Posterior vena cava (tissue), 2 donors: ENCODE results near the gene WWTR1. TPM values are rescaled to one million over a fixed set of nuclear protein-coding genes. Genes with fewer than 3 reads are reported as not detected.

Experiments
- DNase-seq: peaks from one replicate; pipeline ENCODE4 v3.0.0-alpha.2; 2020; ENCODE audit warnings: low spot score
- intact Hi-C, 2 donors: fragments of 100-400 bp; cut with DNase I; formaldehyde crosslinking; loops; one replicate each; pipeline versions ENCODE4 v1.14.1 to v1.14.2; 2022 to 2023
- total RNA-seq, 2 donors: library from RNA; stranded (reverse); fragmentation: NEBNext Ultra II Directional; extraction: Animal tissue kit (Norgen Biotek cat#: 25700); gene quantifications; one replicate each; pipeline ENCODE4 v1.2.1, GENCODE V29; 2021
- donor health status: DM: yes; HTN: yes; CAD: no.
- donor health status: DM: yes; HTN: yes; CAD: no.

The WWTR1 gene
- total RNA-seq, 2 donors from 2014 or later = 177 to 201 TPM

DNA sequence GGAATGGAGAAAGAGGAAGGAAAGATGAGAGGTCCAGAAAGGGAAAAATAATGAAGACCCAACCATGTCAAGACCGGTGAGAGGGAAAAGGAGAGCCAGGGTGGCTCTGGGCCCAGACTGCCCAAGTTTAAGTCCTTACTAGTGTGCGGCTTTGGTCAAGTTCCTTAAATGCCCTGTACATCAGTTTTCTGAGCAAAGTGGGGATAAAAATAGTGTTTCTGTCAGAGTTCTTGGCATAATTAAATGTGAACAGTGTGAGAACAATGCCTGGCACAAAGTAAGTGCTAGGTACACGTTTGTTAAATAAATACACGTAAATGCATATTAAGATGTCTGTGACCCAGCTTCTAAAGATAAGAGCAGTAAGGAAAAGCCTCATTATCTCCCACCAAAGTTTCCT lies 23.8 kb downstream of the WWTR1 start:
- no peak for DNase-seq
- intact Hi-C loops = no loop called here

DNA sequence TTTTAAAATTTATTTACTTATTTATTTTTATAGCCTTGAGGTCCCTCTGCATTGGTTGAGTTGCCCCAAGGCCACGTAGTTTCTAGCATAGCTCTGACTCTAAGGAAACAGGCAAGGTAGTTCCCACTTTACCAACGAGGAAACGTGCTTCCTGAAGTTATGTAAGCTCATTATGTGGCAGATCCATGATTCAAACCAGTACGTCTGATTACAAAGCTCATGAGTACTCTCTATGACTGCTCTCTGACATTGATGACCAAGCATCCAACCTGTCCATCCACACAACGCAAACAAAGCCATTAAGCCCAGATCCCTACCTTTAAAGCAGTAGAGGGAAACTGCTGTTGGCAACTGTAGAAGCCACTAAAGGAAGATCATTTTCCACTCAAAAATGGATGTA lies 25.6 kb downstream of the WWTR1 start:
- DNase-seq = no peak
- intact Hi-C loops = no loop called here

DNA sequence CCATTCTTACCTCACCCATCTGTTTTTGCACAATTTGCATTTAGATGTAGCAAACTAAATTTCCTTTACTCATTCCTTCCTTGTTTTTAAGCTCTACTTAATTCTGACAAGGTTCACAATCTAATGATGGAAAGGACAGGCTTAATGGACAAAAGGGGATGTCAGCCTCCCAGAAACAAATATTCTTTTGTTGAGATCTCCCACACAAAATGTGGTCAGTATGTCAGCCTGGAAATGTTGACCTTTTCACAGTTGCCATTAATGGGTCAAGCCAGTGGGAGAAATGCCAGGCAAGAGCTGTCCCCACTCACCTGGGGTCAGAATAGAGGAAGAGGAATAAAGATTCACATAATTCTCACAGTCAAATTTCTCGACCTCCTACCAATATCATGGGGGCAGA lies 27.0 kb downstream of the WWTR1 start:
- intact Hi-C loops = no loop called here
- DNase-seq = no peak

DNA sequence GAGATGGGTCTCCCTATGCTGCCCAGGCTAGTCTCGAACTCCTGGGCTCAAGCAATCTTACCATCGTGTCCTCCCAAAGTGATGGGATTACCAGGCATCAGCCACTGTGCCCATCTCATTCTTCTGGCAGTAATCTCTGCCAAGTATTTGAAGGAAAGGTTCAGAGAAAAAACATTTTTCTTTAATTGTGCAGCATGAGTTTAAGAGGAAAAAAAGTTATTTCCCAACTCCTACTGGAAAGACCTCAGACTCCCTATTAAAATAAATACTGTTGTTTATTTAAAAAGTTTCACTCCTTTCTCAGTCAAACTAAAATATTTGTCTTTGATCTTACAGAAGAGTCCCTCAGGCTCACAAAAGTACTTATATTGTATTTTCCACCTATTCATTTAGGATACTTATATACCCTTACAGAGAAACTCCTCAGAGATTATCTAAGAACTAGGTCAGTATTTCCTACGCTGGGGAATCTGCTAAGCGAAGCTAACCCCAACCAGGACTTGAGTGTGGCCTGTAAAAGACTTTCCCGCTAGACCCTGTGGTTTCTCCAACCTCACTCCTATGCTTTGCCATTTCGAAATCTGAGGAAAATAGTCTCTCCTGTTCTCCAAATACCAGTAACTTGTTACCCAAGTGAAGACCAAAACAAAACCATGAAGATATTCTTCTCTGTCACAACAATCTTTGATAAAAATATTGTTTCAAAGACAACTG lies 28.7 kb downstream of the WWTR1 start:
- DNase-seq = no peak
- intact Hi-C loops = no loop called here

DNA sequence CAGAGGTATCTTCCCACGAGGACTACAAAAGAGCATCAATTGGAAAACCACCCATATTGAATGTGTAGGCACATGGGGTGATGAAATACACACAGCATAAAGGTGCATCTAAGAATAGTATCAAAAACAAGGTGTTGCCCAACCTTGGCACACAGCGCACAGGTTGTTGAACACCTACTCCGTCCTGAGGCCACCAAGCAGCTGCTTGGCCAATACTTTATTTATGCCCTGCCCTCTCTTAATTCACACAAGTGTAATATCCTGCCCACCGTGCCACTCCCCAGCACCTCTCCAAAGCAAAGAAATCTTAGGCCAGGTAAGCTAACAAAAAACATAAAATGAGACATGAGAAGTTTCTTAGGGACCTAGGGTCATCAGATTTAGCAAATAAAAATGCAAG lies 31.2 kb downstream of the WWTR1 start:
- no peak for DNase-seq
- intact Hi-C loops = no loop called here

DNA sequence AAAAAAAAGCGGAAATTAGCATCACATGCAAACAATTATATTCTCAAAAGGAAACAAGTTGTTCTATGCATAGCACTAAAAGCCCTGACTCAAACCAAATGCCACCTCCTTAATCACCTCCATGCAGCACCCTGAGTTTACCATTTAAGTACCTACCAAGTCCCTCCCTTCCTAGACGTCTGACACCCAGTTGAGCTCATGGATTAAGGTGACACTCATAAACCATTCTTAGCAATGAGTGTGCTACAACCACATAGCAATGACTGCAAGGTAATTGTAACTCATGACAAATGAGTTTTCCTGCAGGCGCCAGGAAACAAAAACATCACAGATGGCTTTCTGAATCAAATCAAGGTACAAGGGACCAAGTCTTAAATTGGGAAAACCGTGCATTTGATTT lies 32.0 kb downstream of the WWTR1 start:
- intact Hi-C loops = no loop called here

DNA sequence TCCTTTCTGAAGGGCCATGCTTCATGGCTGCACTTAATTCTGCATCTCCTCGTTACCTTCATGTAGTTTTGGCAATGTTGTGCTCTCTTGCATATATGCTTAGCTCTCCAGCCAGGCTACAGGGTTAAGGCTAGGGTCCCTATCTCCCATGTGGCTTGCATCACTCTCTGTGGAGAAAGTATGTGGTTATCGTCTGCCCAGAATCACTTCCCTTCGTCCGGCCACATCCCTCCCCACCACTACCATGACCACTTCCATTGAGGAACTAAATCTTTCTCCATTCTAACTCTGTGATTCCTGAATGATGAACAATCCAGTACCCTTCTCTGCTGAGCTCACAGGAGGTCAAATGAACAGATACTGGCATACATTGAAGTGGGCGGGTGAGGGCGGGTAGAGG lies 34.0 kb downstream of the WWTR1 start:
- intact Hi-C loops = no loop called here
- no peak for DNase-seq

More for the DNA sequence above, 32.0 kb downstream of the WWTR1 start:
- no peak for DNase-seq

DNA sequence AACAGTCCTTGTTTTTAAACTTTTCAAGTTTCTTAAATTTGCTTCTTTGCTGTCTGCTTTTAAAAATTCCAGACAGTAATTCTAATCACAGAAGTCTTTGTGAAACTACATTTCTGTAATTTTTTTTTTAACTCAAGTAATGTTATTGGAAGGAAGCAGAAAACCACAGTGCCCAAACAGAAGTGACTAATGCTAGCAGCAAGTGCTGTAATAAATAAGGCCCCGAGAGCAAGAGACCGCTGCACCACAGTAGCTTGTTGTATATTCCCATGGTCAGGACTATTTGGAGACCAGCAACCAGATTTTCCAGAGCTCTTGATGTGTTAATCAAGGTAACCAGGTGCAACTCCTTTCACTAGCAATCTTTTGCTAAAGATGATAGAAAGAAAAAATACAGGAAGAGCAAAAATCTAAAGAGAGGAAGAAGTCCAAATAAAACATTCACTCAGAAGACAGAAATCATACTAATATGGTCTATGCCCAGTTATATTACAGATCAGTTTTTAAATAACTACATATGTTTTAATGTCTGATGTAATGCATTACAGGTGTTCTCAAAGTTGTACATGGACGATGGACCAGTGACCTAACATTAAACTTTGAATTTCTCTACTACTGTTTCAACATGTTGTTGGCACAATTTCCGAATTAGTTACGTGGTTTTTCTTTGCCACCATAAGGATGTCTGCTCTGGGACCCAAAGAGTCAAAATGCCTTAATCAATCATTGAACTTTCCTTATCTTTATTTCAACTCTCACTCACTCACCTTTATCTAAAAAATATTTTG lies 36.4 kb downstream of the WWTR1 start:
- intact Hi-C loops = no loop called here
- no peak for DNase-seq

DNA sequence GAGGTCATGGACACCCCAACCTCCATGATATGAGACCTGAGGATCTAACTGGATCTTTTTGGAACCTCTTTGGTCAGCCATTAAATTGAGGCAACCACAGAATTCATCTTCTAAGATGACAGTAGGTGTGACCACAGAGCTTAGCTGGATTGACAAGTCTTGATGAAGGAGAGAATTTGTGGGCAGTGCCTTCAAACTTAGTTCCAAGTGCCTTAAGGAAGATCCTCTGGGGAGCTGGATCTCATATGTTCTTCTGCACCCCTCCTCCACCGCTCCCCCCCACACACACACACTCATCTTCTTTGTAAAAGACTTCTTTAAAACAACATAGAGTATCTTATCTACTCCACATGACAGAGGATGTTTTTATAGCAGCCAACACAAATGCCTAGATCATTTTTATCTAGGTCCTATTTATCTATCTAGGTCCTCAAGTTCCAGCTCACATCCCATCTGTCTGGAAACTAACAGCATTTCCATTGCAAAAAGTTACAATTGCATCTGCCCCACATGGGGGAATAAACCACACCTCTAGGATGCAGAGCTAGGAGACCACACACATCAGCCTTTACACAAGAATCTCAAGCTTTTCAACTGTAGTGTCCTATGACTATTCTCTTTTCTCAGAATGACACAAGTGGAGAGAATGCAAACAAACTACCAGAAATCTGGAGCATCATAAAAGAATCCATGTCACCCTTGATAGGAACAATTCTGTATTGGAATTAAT lies 37.4 kb downstream of the WWTR1 start:
- intact Hi-C loops = no loop called here
- no peak for DNase-seq

DNA sequence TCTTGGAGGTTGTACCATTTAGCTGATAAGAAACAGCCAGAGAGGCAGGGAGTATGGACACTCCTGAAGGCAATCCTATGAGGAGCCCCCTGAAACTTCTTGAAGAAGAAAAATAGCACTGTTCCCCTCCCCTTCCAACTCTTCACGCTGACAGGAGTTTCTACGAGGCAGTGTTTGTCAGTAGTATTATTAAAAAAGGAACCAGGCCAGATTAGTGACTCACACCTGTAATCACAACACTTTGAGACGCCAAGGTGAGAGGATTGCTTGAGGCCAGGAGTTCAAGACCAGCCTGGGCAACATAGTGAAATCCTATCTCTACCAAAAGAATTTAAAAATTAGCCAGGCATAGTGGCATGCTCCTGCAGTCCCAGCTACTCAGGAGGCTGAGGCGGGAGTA lies 38.7 kb downstream of the WWTR1 start:
- DNase-seq = no peak
- intact Hi-C loops = no loop called here

DNA sequence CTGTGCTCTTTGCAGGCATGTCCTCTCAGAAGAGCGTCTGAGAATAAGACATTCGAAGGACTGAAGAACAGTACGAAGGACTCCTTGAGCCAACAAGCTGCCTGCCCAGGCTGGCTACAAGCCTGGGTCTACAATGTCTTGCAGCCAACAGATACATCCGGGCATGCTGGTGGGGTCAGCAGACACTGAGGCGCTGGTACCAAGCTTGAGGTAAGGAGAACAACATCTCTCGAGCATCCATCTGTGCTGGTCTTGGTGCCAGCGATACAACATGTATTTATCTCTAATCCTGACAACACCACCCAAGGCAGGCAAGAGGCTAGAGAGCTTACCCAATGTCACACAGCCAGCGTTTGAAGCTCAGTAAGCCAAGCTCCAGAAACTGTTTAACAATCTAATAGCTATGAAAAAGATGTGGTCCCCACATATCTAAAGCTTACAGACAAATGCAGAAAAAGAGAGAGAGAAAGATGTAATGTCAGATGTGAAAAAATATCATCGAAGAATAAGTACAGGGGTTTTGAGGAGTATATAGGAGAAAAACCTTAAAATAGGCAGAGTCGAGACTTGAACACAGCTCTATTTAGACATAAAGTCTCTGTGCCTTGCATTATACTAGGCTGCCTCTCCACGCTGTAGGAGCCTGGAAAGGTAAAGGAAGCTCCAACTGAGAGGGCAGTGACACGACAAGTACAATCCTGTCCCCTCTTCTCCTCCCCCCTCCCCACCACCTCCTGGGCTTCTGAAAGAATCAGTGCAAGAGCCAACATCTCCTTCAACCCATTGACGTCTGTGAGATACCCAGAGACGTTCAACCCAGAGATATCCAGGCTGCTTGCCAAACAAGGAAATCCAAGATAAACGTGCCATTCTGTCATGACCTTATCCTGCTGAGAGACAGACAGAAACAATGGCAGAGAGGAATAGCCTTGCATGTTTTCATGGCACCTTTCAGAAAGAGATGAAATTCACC lies 39.4 kb downstream of the WWTR1 start:
- no peak for DNase-seq
- intact Hi-C loops = no loop called here

DNA sequence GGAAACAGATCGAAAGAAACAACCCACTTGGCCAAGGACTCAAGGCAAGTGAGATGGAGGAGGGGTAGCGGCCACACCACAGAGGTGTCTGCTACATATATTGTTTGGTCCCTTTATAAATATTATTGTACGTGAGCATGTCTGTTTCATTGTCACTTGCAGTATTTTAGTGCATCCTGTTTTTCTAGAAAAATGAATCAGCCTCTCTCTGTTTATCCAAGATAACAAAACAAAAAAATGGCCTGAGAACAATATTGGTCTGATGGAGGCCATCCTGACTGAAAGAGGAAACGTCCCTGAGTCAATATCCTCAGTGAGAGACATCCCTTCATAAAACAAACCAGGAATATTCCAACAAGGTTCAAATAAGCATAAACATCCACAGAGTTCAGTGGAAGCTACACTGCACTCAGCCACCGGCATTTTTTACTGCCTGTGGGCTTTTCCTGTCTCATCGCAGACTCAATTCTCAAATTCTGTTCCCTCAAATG lies 42.0 kb downstream of the WWTR1 start:
- DNase-seq = no peak
- intact Hi-C loops = no loop called here

DNA sequence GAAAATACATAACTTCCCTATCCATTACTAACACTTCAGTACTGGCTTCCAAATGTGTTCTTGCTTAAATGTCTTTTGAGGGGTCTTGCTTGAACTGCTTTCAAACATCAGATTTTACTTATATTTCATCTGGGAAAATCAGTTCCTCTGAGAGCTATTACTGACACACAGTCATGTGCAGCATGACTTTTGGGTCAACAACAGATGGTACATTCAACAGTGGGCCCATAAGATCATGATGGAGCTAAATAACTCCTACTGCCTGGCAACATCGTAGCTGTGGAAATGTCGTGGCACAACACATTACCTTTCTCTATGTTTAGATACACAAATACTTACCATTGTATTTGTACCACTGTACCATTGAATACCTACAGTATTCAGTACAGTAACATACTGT lies 43.8 kb downstream of the WWTR1 start:
- intact Hi-C loops = no loop called here
- DNase-seq = no peak

DNA sequence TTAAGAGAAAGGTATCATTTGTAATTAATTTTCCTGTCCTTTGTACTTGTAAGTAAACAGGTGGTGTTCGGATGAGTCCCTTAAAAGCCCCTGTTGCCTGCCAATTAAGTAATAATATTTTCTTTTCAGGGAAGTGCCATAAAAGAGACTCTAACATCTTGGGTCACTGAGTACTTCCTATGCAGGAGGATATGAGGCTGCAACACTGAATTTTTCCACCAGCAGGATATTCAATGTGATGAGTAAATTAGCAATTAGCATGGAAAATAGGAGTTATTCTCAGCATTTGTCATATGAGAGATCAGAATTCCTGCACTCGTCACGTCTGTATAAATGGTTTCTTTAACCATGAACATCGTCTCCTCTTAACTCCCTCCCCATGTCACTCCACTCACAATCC lies 45.4 kb downstream of the WWTR1 start:
- intact Hi-C loops = no loop called here
- DNase-seq = no peak

DNA sequence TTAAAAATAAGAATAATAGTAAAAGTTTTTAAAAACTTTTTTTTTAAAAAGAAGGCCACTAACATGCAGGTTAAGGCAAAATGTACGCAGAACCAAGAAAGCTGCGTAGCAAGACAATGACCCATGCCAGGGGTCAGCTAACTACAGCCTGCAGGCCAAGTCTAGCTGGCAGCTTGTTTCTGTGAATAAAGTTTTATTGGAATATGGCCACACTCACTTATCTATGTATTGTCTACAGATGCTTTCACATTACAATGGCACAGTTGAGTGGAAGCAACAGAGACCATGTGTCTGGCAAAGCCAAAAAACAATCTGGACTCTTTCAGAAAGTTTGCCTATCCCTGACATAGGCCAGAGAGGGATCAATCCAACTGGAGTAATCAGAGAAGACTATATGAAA lies 46.7 kb downstream of the WWTR1 start:
- DNase-seq = no peak
- intact Hi-C loops = no loop called here

DNA sequence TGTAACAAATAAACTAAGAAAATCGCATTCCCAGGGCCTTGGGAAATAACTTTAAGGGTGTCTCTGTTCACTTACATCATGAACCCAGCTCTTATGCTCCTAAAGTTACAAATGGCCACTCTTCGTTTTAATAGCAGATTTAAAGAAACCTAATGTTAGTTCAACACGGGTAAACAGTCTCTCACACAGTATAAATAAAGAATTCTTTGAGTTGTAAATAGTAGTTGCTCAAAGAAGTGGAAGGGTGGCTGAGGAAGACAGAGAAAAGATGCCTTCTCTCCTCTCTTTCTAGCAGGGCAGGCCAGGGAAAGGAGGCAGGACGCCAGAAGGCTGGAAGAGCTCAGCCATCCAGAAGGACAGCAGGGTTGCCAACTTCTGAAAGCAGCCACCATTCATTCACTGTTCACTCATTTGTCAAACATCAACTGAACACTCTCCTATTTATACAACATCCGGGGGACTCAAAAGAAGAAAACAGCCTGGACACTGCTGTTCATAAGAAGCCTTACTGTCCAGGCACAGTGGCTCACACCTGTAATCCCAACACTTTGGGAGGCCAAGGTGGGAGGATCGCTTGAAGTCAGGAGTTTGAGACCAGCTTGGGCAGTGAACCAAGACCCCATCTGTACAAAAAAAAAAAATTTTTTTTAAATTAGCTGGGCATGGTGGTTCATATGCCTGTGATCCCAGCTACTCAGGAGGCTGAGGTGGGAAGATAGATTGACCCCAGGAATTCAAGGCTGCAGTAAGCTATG lies 47.3 kb downstream of the WWTR1 start:
- no peak for DNase-seq
- intact Hi-C loops = no loop called here

DNA sequence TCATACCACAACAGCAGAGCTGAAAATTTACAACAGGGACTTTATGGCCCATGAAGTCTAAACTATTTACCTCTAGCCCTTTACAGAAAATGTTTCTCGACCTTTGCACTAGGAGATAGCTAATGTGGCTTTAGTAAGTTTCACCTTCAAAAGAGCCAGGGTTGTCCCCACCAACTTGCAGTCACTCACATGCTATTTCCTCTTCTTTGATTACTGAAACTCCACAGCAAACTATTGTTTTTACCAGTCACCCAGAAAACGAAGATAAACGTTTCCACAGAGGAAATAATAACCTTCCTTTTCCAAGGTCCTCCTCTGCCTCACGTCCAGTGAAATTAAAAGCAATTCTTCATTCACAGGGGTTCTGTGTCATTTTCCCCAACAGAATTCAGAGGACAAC lies 48.2 kb downstream of the WWTR1 start:
- intact Hi-C loops = no loop called here
- no peak for DNase-seq

DNA sequence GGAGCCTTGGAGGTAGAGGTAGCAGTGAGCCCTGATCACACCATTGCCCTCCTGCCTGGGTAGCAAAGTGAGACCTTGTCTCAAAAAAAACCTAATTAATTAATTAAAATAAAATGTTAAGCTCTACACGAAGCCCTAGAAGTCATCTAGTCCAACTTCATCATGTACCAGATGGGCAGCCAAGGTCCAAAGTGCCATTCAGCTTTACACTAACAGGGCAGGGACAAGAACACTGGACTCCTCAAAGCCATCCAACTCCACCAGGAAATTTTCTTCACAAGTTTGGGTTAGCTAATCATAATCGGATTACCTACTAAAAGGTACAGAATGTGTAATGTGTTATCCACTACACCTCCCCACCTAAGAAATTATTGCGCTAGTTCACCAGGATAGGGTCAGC lies 48.8 kb downstream of the WWTR1 start:
- intact Hi-C loops = loop anchor here in 1 of 2 donors (1.0 kb wide), 1 partner anchor 11 kb away; no protein-coding TSS in a partner anchor

More for the DNA sequence above, 48.8 kb downstream of the WWTR1 start:
- no peak for DNase-seq
